ENCODE data around the gene CHST15.

The CHST15 gene

DNA sequence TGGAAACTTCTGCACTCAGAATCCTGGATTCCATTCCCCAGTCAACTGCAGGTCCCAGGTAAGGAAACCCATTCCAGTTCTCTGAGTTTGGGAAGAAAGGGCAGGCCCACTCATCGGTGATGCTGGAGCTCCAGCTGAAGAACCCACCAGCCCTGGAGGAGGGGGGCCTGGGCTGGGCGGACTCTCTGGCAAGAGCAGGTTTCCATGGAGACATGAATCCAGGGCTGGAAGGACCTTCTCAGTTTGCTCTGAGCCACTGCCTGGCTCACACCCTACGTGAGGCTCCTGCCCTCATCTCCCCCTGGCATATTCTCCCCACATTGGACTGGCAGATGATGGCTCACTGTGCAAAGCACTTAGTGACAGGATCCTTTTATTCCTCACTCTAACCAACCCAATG is 128.4 kb downstream of the CHST15 start:
- DNase-seq (ENCODE audit: low read depth) = no peak

- no peak for DNase-seq (ENCODE audit: low read depth)
Measured at GRCh38 chr10:123962756-123963530, 130.5 kb downstream of the CHST15 start.

- no peak for DNase-seq (ENCODE audit: low read depth)
Measured at GRCh38 chr10:123958241-123958640, 135.2 kb downstream of the CHST15 start.

Data from T-helper 22 cell (primary cell).